H9 (cell line): ENCODE results near the gene ZNF214. TPM values are rescaled to one million over a fixed set of nuclear protein-coding genes. Genes with fewer than 3 reads are reported as not detected.

ENCODE experiments used
- DNase-seq: peaks from one replicate; pipeline ENCODE4 v3.0.0-alpha.2; 2017
- H2AFZ ChIP-seq: one replicate; pipeline ENCODE4 v1.6.1; 2013; ENCODE audit warnings: mild to moderate bottlenecking, low read length, control low read depth, moderate library complexity
- H2AK5ac ChIP-seq: 2 replicates; pipeline ENCODE4 v1.6.1; 2013; ENCODE audit warnings: low read length, control low read depth, mixed read lengths; ENCODE audit not compliant: insufficient read length
- H2BK120ac ChIP-seq: one replicate; pipeline ENCODE4 v1.6.1; 2013; ENCODE audit warnings: low read depth, mild to moderate bottlenecking, low read length, control low read depth, inconsistent platforms; ENCODE audit not compliant: poor library complexity, severe bottlenecking
- H2BK12ac ChIP-seq: 2 replicates; pipeline ENCODE4 v1.6.1; 2013; ENCODE audit warnings: low read length, control low read depth, mixed read lengths, low read depth; ENCODE audit not compliant: insufficient read length
- H2BK15ac ChIP-seq: 2 replicates; pipeline ENCODE4 v1.6.1; 2013; ENCODE audit warnings: low read depth, low read length, control low read depth
- H2BK20ac ChIP-seq: one replicate; pipeline ENCODE4 v1.6.1; 2013; ENCODE audit warnings: low read depth, mild to moderate bottlenecking, low read length, control low read depth, inconsistent platforms; ENCODE audit not compliant: poor library complexity, severe bottlenecking
- H2BK5ac ChIP-seq: 2 replicates; pipeline ENCODE4 v1.6.1; 2013; ENCODE audit warnings: low read length, control low read depth, mixed read lengths; ENCODE audit not compliant: insufficient read length
- H3K14ac ChIP-seq: 2 replicates; pipeline ENCODE4 v1.6.1; 2013; ENCODE audit warnings: low read length, control low read depth; ENCODE audit not compliant: insufficient read depth
- H3K18ac ChIP-seq: 2 replicates; pipeline ENCODE4 v1.6.1; 2013; ENCODE audit warnings: low read depth, mild to moderate bottlenecking, mixed read lengths, low read length, control low read depth; ENCODE audit not compliant: insufficient read length
- H3K23ac ChIP-seq: 2 replicates; pipeline ENCODE4 v1.6.1; 2013; ENCODE audit warnings: low read length, control low read depth, mixed read lengths, low read depth; ENCODE audit not compliant: insufficient read length
- H3K23me2 ChIP-seq: 2 replicates; pipeline ENCODE4 v1.6.1; 2013; ENCODE audit warnings: low read depth, mild to moderate bottlenecking, mixed read lengths, low read length, control low read depth; ENCODE audit not compliant: insufficient read length, poor library complexity, severe bottlenecking
- H3K27ac ChIP-seq: 2 replicates; pipeline ENCODE4 v1.5.1; 2013; ENCODE audit warnings: low read length, control low read depth, mixed read lengths, low read depth; ENCODE audit not compliant: insufficient read length
- H3K27me3 ChIP-seq: 2 replicates; pipeline ENCODE4 v1.6.1; 2013; ENCODE audit warnings: low read length, control low read depth, inconsistent platforms; ENCODE audit not compliant: insufficient read depth
- H3K4ac ChIP-seq: 2 replicates; pipeline ENCODE4 v1.6.1; 2013; ENCODE audit warnings: low read depth, mild to moderate bottlenecking, control low read depth, inconsistent platforms, low read length, moderate library complexity
- H3K4me1 ChIP-seq: 2 replicates; pipeline ENCODE4 v1.6.1; 2013; ENCODE audit warnings: low read length, control low read depth, inconsistent platforms; ENCODE audit not compliant: insufficient read depth
- H3K4me2 ChIP-seq: 2 replicates; pipeline ENCODE4 v1.6.1; 2013; ENCODE audit warnings: low read length, control low read depth, mixed read lengths; ENCODE audit not compliant: insufficient read length, insufficient read depth
- H3K56ac ChIP-seq: 2 replicates; pipeline ENCODE4 v1.6.1; 2013; ENCODE audit warnings: low read depth, mild to moderate bottlenecking, mixed read lengths, low read length, control low read depth; ENCODE audit not compliant: insufficient read length
- H3K79me1 ChIP-seq: 2 replicates; pipeline ENCODE4 v1.6.1; 2013; ENCODE audit warnings: low read depth, mild to moderate bottlenecking, moderate library complexity, low read length, control low read depth, inconsistent platforms; ENCODE audit not compliant: insufficient read depth, poor library complexity, severe bottlenecking
- H3K79me2 ChIP-seq: 2 replicates; pipeline ENCODE4 v1.6.1; 2013; ENCODE audit warnings: low read length, control low read depth, inconsistent platforms; ENCODE audit not compliant: insufficient read depth
- H3K9ac ChIP-seq: 2 replicates; pipeline ENCODE4 v1.6.1; 2013; ENCODE audit warnings: low read length, control low read depth, mixed read lengths; ENCODE audit not compliant: insufficient read length; ENCODE audit errors: extremely low read depth
- H3K9me3 ChIP-seq: one replicate; pipeline ENCODE4 v1.6.1; 2013; ENCODE audit warnings: low read depth, low read length, inconsistent platforms; ENCODE audit not compliant: control insufficient read depth
- H3T11ph ChIP-seq: one replicate; pipeline ENCODE4 v1.6.1; 2013; ENCODE audit warnings: mild to moderate bottlenecking, low read length, control low read depth, inconsistent platforms
- H4K20me1 ChIP-seq: one replicate; pipeline ENCODE4 v1.6.1; 2013; ENCODE audit not compliant: control insufficient read depth, insufficient read length, insufficient read depth
- H4K5ac ChIP-seq: 2 replicates; pipeline ENCODE4 v1.6.1; 2013; ENCODE audit warnings: low read depth, mild to moderate bottlenecking, mixed read lengths, low read length, control low read depth; ENCODE audit not compliant: insufficient read length
- H4K8ac ChIP-seq: replicated peaks from 2 replicates; pipeline ENCODE4 v1.6.1; 2013; ENCODE audit warnings: low read length, control low read depth, mixed read lengths, low read depth; ENCODE audit not compliant: insufficient read length
- H4K91ac ChIP-seq: 2 replicates; pipeline ENCODE4 v1.6.1; 2013; ENCODE audit warnings: low read depth, mild to moderate bottlenecking, moderate library complexity, mixed read lengths, low read length, control low read depth; ENCODE audit not compliant: insufficient read length
- H3K27ac Mint-ChIP-seq, 3 experiments: 2 replicates in 2 of 3; 3 replicates in 1 of 3; pipeline ENCODE4 v1.8.0; 2020 to 2021; ENCODE audit warnings: mixed read lengths in 3 of 3, mild to moderate bottlenecking in 1 of 3, moderate library complexity in 1 of 3
- H3K27me3 Mint-ChIP-seq: 2 replicates; pipeline ENCODE4 v1.8.0; 2021; ENCODE audit warnings: low read depth, mild to moderate bottlenecking, moderate library complexity, mixed read lengths
- H3K36me3 Mint-ChIP-seq, 3 experiments: 2 replicates in 2 of 3; 3 replicates in 1 of 3; pipeline ENCODE4 v1.8.0; 2020 to 2021; ENCODE audit warnings: low read depth in 3 of 3, mixed read lengths in 3 of 3; ENCODE audit not compliant: insufficient read depth in 1 of 3
- H3K4me1 Mint-ChIP-seq, 2 experiments: 2 replicates each; pipeline ENCODE4 v1.8.0; 2020; ENCODE audit warnings: mixed read lengths in 2 of 2
- H3K4me3 Mint-ChIP-seq, 2 experiments: 2 replicates in 1 of 2; 3 replicates in 1 of 2; pipeline ENCODE4 v1.8.0; 2020 to 2021; ENCODE audit warnings: mild to moderate bottlenecking in 2 of 2, mixed read lengths in 2 of 2, moderate library complexity in 1 of 2
- H3K9me3 Mint-ChIP-seq, 2 experiments: 2 replicates in 1 of 2; 3 replicates in 1 of 2; pipeline ENCODE4 v1.8.0; 2020; ENCODE audit warnings: mild to moderate bottlenecking in 2 of 2, mixed read lengths in 2 of 2, moderate library complexity in 1 of 2
- CTCF ChIP-seq: fragments of 200-600 bp; sonication (generic); conservative IDR thresholded peaks from 3 replicates; pipeline ENCODE4 v1.8.0; 2021; ENCODE audit warnings: antibody characterized with exemption, mild to moderate bottlenecking
- WGBS: extraction: QIAGEN DNeasy Blood & Tissue Kit; methylation state at CpG from one replicate; pipeline ENCODE4 v1.1.7; 2013; ENCODE audit warnings: missing lambda C conversion rate, low lambda C conversion rate, mixed read lengths; ENCODE audit not compliant: insufficient read length; ENCODE audit errors: extremely low coverage; 5-methylcytosine and 5-hydroxymethylcytosine counted together
- long read RNA-seq: library from polyadenylated mRNA; unstranded; transcript quantifications from one replicate; pipeline ENCODE4 v2.0.0, GENCODE V29; 2020
- total RNA-seq: library from RNA; stranded (reverse); gene quantifications from 2 replicates; pipeline ENCODE4 v1.2.1, GENCODE V29; 2021

Gene ZNF214
- total RNA-seq: 4.0 and 5.0 TPM in 2 replicates
- long read RNA-seq, transcript ZNF214-201 (3 exons, 2,681 nt): major isoform, 9 of 12 reads
- long read RNA-seq, partial matches to known transcripts: 0 of 12 reads
- long read RNA-seq, other reads (novel, unspliced or antisense): 3 of 12 reads

- H2AFZ ChIP-seq: peak within 1 kb of the TSS; percentile 94
- Mint-ChIP-seq H3K4me1 (peaks cover 9 to 12% of the 10 kb centered on the region in 2 experiments), H3K27ac (peak within 1 kb of the TSS; percentile 56 to 99 (median 96); a peak in 6 of 7 replicates), H3K4me3 (peak within 1 kb of the TSS; percentile 100), H3K9me3 (peaks cover 0 to 3% of the 10 kb centered on the region in 2 experiments; a peak in 2 of 5 replicates), H3K36me3 (no peaks in the 10 kb centered on the region; a peak in 1 of 7 replicates), H3K27me3 (peaks cover 13% of the 10 kb centered on the region)
- peak within 1 kb of the TSS; percentile 85 for H3K9ac ChIP-seq
- H3K4me1 ChIP-seq: no peaks in the 10 kb centered on the region
- H3K56ac ChIP-seq: no peak within 1 kb of the TSS
- H2BK5ac ChIP-seq: no peak within 1 kb of the TSS
- no peak within 1 kb of the TSS for H2BK120ac ChIP-seq
- H4K20me1 ChIP-seq: no peaks in the 10 kb centered on the region
- no peak within 1 kb of the TSS for H2AK5ac ChIP-seq
- TF ChIP-seq CTCF: no peak
- WGBS: no CpG with 5 or more reads among the region's 47 CpGs
- H3K27ac ChIP-seq: no peak within 1 kb of the TSS
- peak; percentile 98 for DNase-seq
- peak within 1 kb of the TSS; percentile 86 for H3K14ac ChIP-seq
- H4K91ac ChIP-seq: no peak within 1 kb of the TSS
- no peak within 1 kb of the TSS for H2BK12ac ChIP-seq
- H2BK15ac ChIP-seq: no peak within 1 kb of the TSS
- H3K9me3 ChIP-seq: no peaks in the 10 kb centered on the region
- H3K23ac ChIP-seq: no peak within 1 kb of the TSS
- H4K5ac ChIP-seq: no peak within 1 kb of the TSS
- peak within 1 kb of the TSS; percentile 93 for H3K18ac ChIP-seq
- H4K8ac ChIP-seq: no peak within 1 kb of the TSS
- peaks cover 3% of the 10 kb centered on the region for H3K23me2 ChIP-seq
- no peaks in the 10 kb centered on the region for H3K79me2 ChIP-seq
- H3K4ac ChIP-seq: no peak within 1 kb of the TSS
- H3K27me3 ChIP-seq: no peaks in the 10 kb centered on the region
- peak within 1 kb of the TSS; percentile 86 for H3K4me2 ChIP-seq
- H2BK20ac ChIP-seq: no peak within 1 kb of the TSS
- no peaks in the 10 kb centered on the region for H3K79me1 ChIP-seq
- H3T11ph ChIP-seq: no peak within 1 kb of the TSS
Measured at GRCh38 chr11:7020183-7020917, at the start of gene ZNF214, which contains the start of gene NLRP14. TSS of gene ZNF214 (minus strand) at chr11:7020346. CDS start at chr11:7002835, 17,511 bp downstream. TSS of gene NLRP14 (plus strand) at chr11:7020479. CDS start at chr11:7038587, 18,108 bp downstream.
